Colonic mucosa (tissue), 4 donors: ENCODE measurements around the gene MTA2. TPM values are rescaled to one million over a fixed set of nuclear protein-coding genes. Genes with fewer than 3 reads are reported as not detected.

Experiments used
- DNase-seq: peaks from one replicate; pipeline ENCODE4 v3.0.0-alpha.2; 2020
- H3K27ac ChIP-seq: fragments of 200-600 bp; one replicate; pipeline ENCODE4 v1.8.0; 2021
- H3K27me3 ChIP-seq: fragments of 200-600 bp; one replicate; pipeline ENCODE4 v1.8.0; 2021
- H3K36me3 ChIP-seq: fragments of 200-600 bp; one replicate; pipeline ENCODE4 v1.8.0; 2021
- H3K4me1 ChIP-seq: fragments of 200-600 bp; one replicate; pipeline ENCODE4 v1.8.0; 2021; ENCODE audit warnings: mild to moderate bottlenecking
- H3K4me3 ChIP-seq: fragments of 200-600 bp; one replicate; pipeline ENCODE4 v1.8.0; 2021
- H3K9ac ChIP-seq, 2 donors: one replicate each; pipeline ENCODE4 v1.7.0; 2013; ENCODE audit warnings: control low read depth in 2 of 2, low read depth in 2 of 2, low read length in 2 of 2
- H3K9me3 ChIP-seq: fragments of 200-600 bp; one replicate; pipeline ENCODE4 v1.8.0; 2021
- intact Hi-C: fragments of 100-400 bp; cut with DNase I; formaldehyde crosslinking; loops from one replicate; pipeline ENCODE4 v1.14.1; 2022
- microRNA-seq: library from miRNA; unstranded; fragments of <30 nt; microRNA quantifications from one replicate; pipeline ENCODE4, GENCODE V29; 2019
- total RNA-seq, 2 donors: library from RNA; stranded (reverse); fragmentation: NEBNext Ultra II Directional in 1 of 2; extraction: Animal tissue kit (Norgen Biotek cat#: 25700) in 1 of 2; gene quantifications; one replicate each; pipeline ENCODE4 v1.2.1, GENCODE V29; 2021
- TF ChIP-seq, protein P1 (sequence below): fragments of 200-600 bp; IDR thresholded peaks from one replicate; pipeline ENCODE4 v1.8.0; 2022; ENCODE audit warnings: antibody characterized with exemption, mild to moderate bottlenecking
- donor health status: healthy.
- donor health status: DM: no; HTN: no; CAD: no.
- donor health status: DM: no; HTN: no; CAD: no.

MTA2 gene
- total RNA-seq, 2 donors from 2014 or later, result 91.0 to 133 TPM

DNA sequence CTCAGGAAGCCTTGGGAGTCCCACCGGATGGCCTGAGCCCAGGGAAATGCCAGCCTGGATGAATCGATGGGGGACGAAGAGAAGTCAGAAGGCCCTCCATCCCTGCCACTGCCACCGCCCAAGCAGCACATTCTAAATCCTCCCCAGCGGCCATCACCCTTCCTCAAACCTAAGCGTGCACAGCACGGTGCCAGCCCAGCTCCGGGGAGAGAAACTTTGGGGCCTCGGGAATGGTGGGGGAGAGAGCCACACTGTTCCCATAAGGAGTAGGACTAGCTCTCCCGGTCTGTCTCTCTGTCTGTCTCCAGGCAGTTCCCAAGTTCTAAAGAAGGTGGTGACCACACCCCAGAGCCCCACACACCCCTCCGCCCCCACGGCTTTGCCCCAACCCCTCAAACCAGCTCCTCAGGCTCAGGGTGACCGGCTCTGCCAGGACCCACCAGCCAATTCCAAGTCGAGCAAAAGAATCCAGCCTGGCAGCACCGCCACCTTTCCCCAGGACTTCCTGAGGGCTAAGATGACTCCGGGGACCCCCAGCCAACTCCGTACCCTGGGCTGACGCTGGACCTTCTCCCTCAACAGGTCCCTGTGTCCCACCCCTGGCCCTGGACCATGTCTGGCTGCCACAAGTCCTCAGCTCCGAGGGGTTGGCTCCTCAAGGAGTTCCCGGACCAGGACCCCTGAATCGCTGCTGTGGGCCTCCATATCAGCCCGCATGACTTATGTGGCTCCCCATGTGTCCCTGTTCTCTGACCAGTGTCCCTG, 57.8 kb downstream of the MTA2 start:
- H3K36me3 ChIP-seq, result no peaks in the 10 kb centered on the region
- TF ChIP-seq, protein P1, sequence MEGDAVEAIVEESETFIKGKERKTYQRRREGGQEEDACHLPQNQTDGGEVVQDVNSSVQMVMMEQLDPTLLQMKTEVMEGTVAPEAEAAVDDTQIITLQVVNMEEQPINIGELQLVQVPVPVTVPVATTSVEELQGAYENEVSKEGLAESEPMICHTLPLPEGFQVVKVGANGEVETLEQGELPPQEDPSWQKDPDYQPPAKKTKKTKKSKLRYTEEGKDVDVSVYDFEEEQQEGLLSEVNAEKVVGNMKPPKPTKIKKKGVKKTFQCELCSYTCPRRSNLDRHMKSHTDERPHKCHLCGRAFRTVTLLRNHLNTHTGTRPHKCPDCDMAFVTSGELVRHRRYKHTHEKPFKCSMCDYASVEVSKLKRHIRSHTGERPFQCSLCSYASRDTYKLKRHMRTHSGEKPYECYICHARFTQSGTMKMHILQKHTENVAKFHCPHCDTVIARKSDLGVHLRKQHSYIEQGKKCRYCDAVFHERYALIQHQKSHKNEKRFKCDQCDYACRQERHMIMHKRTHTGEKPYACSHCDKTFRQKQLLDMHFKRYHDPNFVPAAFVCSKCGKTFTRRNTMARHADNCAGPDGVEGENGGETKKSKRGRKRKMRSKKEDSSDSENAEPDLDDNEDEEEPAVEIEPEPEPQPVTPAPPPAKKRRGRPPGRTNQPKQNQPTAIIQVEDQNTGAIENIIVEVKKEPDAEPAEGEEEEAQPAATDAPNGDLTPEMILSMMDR, result no peak
- intact Hi-C loops, result loop anchor here (5.0 kb wide), 2 partner anchors 47 to 122 kb away; no protein-coding TSS in a partner anchor
- H3K4me3 ChIP-seq, result peak overlapping the region; percentile 67
- H3K27me3 ChIP-seq, result no peaks in the 10 kb centered on the region
- H3K9me3 ChIP-seq, result no peaks in the 10 kb centered on the region
- peak; percentile 43 for DNase-seq
- H3K4me1 ChIP-seq, result peaks cover 63% of the 10 kb centered on the region
- peak overlapping the region; percentile 99 for H3K9ac ChIP-seq
- peak overlapping the region; percentile 96 for H3K27ac ChIP-seq

Small RNA genes lying within 50 kb of the gene (microRNA-seq; reads per million reads assigned to microRNA genes)
- gene MIR6747, result not detected

Other genes with a start within 250 kb of the MTA2 start
- 1 to 10 TPM in 1 of 2 donors, not detected in 1; 2.3 TPM for gene SCGB1A1, start 182.8 kb downstream of the MTA2 start, total RNA-seq
- 100 to 1,000 TPM; 458 to 631 TPM for gene AHNAK, start 55.1 kb downstream of the MTA2 start, total RNA-seq
- gene EEF1G, start 28.0 kb downstream of the MTA2 start, total RNA-seq, result 1,000 to 10,000 TPM; 1,328 to 1,358 TPM
- gene TUT1, start 10.3 kb downstream of the MTA2 start, total RNA-seq, result 10 to 100 TPM; 11.1 to 26.2 TPM
- gene EML3, start 10.9 kb upstream of the MTA2 start, total RNA-seq, result 10 to 100 TPM; 37.5 to 58.7 TPM
- gene ROM1, start 11.4 kb upstream of the MTA2 start, total RNA-seq, result 1 to 10 TPM; 3.2 to 3.6 TPM
- gene B3GAT3, start 20.1 kb upstream of the MTA2 start, total RNA-seq, result 10 to 100 TPM; 21.8 to 37.7 TPM
- 100 to 1,000 TPM; 252 to 303 TPM for gene GANAB, start 44.7 kb upstream of the MTA2 start, total RNA-seq
- gene INTS5, start 51.4 kb upstream of the MTA2 start, total RNA-seq, result 10 to 100 TPM; 19.1 to 27.7 TPM
- gene C11orf98, start 63.3 kb upstream of the MTA2 start, total RNA-seq, result 100 to 1,000 TPM in 1 of 2 donors, 10 to 100 TPM in 1; 57.9 to 105 TPM
- 10 to 100 TPM in 1 of 2 donors, 1 to 10 TPM in 1; 9.4 to 27.0 TPM for gene CSKMT, start 63.4 kb upstream of the MTA2 start, total RNA-seq
- 10 to 100 TPM; 13.9 to 23.2 TPM for gene UQCC3, start 69.8 kb upstream of the MTA2 start, total RNA-seq
- 10 to 100 TPM in 1 of 2 donors, 1 to 10 TPM in 1; 7.1 to 12.3 TPM for gene LBHD1, start 70.4 kb upstream of the MTA2 start, total RNA-seq
- 10 to 100 TPM; 74.8 to 87.8 TPM for gene UBXN1, start 77.2 kb upstream of the MTA2 start, total RNA-seq
- gene LRRN4CL, start 87.7 kb upstream of the MTA2 start, total RNA-seq, result 1 to 10 TPM in 1 of 2 donors, under 1 TPM in 1; 0.82 to 3.3 TPM
- 10 to 100 TPM; 36.5 to 65.5 TPM for gene BSCL2, start 105.6 kb upstream of the MTA2 start, total RNA-seq
- gene GNG3, start 105.8 kb upstream of the MTA2 start, total RNA-seq, result under 1 TPM in 1 of 2 donors, not detected in 1; 0.56 TPM
- 10 to 100 TPM; 50.5 to 59.3 TPM for gene HNRNPUL2, start 125.6 kb upstream of the MTA2 start, total RNA-seq
- gene TTC9C, start 126.6 kb upstream of the MTA2 start, total RNA-seq, result 10 to 100 TPM; 34.2 to 39.8 TPM
- gene ZBTB3, start 152.3 kb upstream of the MTA2 start, total RNA-seq, result 10 to 100 TPM; 10.8 to 18.7 TPM
- 10 to 100 TPM; 40.3 to 54.5 TPM for gene POLR2G, start 159.7 kb upstream of the MTA2 start, total RNA-seq
- gene TAF6L, start 169.5 kb upstream of the MTA2 start, total RNA-seq, result 10 to 100 TPM; 15.3 to 26.6 TPM
- 10 to 100 TPM; 46.7 to 54.5 TPM for gene TMEM179B, start 185.5 kb upstream of the MTA2 start, total RNA-seq
- gene TMEM223, start 190.1 kb upstream of the MTA2 start, total RNA-seq, result 10 to 100 TPM; 15.8 to 26.0 TPM
- 10 to 100 TPM; 39.2 to 50.9 TPM for gene NXF1, start 203.6 kb upstream of the MTA2 start, total RNA-seq
- gene STX5, start 230.2 kb upstream of the MTA2 start, total RNA-seq, result 10 to 100 TPM; 38.0 to 43.3 TPM
- not detected for gene TEX54, start 231.0 kb upstream of the MTA2 start, total RNA-seq
- gene WDR74, start 237.7 kb upstream of the MTA2 start, total RNA-seq, result 10 to 100 TPM; 27.4 to 43.3 TPM